Putamen (tissue), 1 donor: ENCODE measurements around the gene FBXW5.

Experiments
- DNase-seq: peaks from one replicate; pipeline ENCODE4 v3.0.0-alpha.2; 2016; ENCODE audit warnings: low spot score

FBXW5 gene

DNA sequence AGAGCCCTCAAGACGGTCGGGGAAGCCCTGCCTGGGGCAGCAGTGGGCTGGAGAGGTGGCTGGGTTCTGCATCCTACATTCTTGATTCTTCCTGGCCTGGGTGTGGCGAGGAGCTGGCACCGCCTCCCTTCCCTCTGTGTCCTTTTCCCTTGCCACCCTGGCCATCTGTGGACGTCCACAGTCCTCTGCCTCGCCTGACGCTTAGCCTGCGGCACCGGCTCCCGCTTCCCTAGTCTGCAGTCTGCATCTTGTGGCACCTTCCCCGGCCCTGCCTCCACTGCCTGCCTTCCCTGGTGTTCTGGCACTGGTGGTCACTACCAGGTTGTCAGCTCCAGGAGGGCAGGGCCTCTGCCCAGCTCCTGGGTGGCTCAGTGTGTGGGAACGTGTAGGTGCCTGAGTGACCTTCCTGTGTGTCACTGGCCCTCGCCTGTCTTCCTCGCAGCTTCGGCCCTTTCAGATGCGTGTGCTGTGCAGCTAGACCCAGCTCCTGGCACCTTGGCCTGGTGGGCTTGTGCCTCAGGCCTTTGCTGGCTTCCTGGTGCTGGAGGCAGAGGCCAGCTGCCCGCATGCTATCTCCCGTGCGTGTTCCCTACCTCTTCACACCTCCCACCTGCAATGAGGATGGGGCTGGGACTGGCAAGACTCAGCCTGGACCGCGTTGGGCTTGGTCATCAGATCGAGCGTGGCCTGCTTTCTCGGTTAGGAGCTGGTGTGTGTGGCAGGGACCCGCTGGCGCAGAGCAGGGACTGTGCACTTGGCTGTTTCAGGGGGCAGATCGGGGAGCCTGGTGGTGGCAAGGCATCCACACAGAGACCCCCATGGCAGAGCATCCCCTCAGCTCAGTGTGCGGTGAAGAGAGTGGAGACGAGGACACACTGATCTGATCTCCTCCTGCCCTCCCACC, 37.3 kb downstream of the FBXW5 start:
- DNase-seq = no peak

DNA sequence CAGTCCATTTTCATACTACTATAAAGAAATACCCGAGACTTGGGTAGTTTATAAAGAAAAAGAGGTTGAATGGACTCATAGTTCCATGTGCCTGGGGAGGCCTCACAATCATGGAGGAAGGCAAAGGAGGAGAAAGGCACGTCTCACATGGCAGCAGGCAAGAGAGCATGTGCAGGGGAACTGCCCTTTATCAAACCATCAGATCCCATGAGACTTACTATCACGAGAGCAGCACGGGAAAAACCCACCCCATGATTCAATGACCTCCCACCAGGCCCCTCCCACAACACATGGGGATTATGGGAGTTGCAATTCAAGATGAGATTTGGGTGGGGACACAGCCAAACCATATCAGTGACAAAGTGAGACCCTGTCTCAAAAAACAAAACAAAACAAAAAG, 38.3 kb downstream of the FBXW5 start:
- no peak for DNase-seq

DNA sequence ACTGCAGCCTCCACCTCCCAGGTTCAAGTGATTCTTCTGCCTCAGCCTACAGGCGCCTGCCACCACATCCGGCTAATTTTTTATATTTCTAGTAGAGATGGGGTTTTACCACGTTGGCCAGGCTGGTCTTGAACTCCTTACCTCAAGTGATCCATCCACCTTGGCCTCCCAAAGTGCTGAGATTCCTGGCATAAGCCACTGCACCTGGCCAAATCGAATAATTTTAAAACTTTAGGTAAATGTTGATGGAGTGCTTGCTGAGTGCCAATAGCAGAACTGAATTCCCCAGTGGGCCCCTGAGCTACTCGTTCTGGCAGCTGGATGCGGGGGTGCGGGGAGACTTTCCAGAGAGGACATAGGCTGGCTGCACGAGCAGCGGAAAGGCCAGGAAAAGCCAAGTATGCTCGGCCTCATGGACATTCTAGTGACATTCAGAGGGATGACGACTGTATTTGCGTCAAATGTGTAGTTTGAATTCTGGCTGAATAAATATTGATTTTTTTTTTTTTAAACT, 41.4 kb downstream of the FBXW5 start:
- no peak for DNase-seq

- no peak for DNase-seq
Observed at GRCh38 chr9:136902259-136902821, 42.2 kb downstream of the FBXW5 start.

GRCh38 chr9:136901516-136902258, 42.9 kb downstream of the FBXW5 start:
- DNase-seq = no peak

GRCh38 chr9:136900988-136901515, 43.5 kb downstream of the FBXW5 start:
- DNase-seq = no peak

DNA sequence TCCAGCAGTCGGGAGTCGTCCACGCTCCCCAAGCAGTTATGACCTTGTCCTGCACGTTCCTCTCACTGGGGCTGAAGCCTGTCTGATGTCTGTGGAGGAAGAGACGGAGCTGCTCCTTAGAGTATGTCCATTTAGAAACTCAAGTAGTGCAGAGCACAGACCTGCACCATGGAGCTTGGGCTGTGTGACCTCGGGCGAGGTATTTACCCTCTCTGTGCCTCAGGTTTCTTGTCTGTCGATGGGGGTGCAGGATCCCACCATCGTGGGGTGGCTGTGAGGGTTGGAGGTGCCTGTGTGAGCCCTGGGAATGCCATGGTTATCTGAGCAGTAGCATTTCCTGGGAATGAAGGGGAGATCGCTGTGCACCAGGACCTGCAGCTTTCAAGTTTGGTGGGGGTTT, 44.0 kb downstream of the FBXW5 start:
- no peak for DNase-seq

GRCh38 chr9:136899196-136899595, 45.3 kb downstream of the FBXW5 start:
- no peak for DNase-seq

- DNase-seq = no peak
Observed at GRCh38 chr9:136898483-136899100, 45.9 kb downstream of the FBXW5 start.

GRCh38 chr9:136896027-136896426, 48.5 kb downstream of the FBXW5 start:
- no peak for DNase-seq

- DNase-seq = no peak
Observed at GRCh38 chr9:136890661-136891060, 53.9 kb downstream of the FBXW5 start.
